COLO668 (cell line): ENCODE results near the gene PKNOX2.

Experiments used
- DNase-seq: peaks from one replicate; lab custom pipeline; 2025; ENCODE audit not compliant: unreplicated experiment; lab: John Stamatoyannopoulos, UW

PKNOX2 gene

GRCh38 chr11:125429807-125430678 lies 265.5 kb downstream of the PKNOX2 start:
- no peak for DNase-seq

- no peak for DNase-seq
Measured at GRCh38 chr11:125431009-125431408, 266.5 kb downstream of the PKNOX2 start.

GRCh38 chr11:125431481-125431880 lies 266.9 kb downstream of the PKNOX2 start:
- DNase-seq, result no peak

DNA sequence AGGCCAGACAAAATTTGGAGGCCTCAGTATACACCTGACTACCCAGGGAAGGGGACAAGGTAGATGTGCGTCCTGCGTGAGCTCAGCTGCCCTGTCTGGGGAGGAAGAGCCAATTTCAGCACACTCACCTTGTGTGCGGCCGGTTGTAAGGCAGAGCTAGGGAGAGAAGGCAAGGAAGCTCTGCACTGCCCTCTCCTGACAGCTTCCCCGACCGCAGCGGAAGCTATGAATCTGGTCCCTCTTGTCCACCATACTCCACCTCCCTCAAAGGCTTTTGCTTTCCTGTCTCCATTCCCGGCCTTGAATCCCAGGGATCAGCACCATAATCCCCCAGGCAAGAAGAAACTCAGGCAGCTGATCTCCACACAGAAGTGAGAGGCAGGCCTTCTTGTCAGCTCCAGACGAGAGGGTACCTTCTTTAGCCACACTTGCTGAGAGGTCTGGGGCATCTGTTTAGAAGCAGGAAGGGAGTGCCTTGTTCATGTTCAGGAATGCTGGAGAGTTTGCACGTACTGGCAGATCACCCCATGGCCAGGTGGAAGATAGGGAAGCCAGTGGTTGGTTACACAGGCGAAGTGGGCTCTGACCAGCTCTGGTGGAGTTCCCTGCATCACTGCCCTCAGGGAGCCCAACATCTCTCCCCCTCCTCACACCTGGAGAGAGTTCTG lies 269.0 kb downstream of the PKNOX2 start:
- peak; percentile 17 for DNase-seq

DNA sequence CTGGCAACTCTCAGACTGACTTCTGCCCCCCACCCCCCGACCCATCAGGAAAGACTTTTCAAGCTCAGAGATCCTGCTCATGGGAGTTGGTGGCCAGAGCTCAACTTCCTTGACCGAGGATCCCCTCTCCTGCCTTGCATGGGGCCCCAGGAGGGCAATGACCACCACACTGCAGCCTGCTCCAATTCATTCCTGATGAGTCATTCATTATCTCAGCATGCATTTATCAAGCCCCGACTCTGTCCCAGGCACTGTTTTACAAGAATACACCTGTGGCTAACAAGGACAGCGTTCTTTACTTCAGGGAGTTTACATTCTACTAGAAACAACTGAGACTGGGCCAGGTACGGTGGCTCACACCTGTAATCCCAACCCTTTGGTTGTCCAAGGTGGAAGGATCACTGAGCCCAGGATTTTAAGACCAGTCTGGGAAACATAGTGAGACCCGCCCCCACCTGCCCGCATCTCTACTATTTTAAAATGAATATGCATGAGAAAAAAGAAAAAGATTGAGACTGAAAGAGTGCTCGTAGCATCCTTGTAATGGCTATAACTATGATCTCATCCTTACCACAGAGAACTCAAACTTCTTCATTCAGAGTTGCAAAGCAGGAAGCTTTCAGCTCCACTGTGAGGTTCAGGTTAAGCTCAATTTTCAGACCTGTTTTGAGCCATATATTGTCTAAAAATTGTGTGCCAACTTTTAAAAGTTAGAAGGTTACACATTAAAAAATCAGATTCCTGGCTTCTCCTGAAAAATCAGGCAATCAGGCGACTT lies 271.1 kb downstream of the PKNOX2 start:
- no peak for DNase-seq

- no peak for DNase-seq
Measured at GRCh38 chr11:125441648-125442410, 277.3 kb downstream of the PKNOX2 start.

- DNase-seq, result no peak
Measured at GRCh38 chr11:125442946-125443345, 278.4 kb downstream of the PKNOX2 start.

DNA sequence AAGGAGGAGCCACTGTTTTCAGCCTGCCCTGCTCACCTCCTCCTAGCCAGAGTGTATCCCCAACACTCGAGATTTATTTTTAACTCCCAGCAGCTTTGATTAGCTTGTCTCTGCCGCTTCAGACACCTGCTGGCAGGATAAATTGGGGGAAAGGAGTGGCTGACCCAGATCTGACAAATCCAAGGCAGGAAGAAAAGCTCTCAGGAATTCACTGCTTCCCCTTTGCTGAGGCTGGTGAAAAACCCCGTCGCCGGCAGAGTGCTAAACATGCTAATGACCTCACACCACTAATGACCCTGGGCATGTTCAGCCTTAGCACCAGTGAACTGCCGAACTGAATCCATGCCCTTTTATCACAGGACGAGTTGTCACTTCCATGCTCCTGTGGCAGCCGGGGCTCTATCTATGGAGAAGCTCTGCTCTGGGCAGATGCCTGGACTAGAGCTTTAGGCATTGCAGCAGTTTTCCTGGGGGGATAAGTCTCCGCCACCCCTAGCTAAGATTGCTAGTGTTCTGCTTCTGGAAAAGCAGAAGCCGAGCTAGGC lies 279.3 kb downstream of the PKNOX2 start:
- no peak for DNase-seq

DNA sequence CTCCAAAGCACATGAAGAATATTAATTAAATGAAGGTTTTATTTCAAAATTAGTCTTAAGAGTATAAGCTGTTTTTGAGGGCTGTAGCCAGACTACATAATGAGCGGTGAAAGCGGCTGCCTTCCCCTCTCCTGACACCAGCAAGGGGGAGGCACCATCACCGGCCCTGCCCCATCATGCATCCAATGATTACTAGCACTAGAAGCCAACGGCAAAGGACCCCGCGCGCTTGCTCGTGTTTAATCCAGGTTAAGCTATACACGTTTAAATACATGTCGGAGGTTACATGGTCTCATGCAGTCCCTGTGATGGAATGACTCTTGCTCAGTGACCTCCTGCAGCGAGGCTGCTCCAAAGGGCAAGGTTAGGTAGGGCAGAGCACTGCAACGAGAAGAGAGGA lies 281.2 kb downstream of the PKNOX2 start:
- DNase-seq, result no peak

- DNase-seq, result no peak
Measured at GRCh38 chr11:125446279-125446678, 281.7 kb downstream of the PKNOX2 start.

- no peak for DNase-seq
Measured at GRCh38 chr11:125447721-125448120, 283.2 kb downstream of the PKNOX2 start.

DNA sequence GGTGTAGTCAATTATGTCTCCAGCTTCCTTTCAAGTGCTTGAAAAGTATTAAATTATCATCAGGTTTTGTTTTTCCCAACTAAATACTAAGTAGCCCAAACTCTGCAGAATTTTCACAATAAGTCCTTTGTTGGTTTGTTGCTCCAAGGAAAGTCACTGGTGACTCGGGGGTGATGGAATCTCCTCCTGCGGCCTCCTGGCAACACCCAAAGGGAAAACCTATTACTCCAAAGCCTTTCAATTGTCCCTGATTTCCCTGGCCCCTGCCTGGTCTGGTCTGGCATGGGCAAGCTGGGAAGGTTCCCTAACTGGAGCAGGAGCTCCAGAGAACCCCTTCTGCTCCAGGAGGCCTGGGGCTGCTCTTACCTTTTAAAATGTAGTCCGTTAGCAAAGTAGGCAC lies 283.6 kb downstream of the PKNOX2 start:
- DNase-seq, result no peak

- DNase-seq, result no peak
Measured at GRCh38 chr11:125449565-125449964, 285.0 kb downstream of the PKNOX2 start.

DNA sequence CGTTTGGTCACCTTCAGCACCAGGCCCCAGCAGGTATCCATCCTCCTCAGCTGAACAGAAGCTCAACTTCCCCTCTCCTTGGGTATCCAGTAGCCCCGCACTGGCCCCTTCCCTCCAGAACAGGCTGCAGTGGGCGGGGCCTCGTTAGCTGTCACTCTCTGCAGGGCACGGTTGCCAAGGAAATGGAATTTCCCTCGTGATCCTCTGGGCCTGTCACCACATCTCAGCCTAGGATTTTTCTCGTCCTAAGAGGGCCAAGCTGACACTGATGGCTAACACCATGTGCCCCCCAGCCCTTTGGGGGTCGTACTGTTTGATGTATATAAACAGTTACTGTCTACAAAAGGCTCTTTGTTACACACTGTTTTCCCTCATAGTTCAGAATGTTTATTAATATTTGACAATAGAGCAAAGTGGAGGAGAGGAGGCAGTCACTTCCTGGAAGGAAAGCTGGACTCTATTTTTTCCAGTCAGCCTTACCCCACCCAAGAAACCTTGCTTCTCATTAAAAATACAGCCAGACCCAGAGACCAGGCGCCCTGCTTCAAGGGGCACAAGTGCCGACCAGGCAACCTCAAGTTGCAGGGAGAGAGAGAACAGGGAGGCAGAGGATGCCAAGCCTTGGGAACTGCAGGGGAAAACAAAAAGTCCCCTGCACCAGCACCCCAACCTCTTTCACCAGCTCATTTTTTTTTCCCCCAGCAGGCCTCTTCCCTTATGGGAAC lies 287.0 kb downstream of the PKNOX2 start:
- DNase-seq, result no peak

GRCh38 chr11:125452125-125452470 lies 287.5 kb downstream of the PKNOX2 start:
- DNase-seq, result no peak

DNA sequence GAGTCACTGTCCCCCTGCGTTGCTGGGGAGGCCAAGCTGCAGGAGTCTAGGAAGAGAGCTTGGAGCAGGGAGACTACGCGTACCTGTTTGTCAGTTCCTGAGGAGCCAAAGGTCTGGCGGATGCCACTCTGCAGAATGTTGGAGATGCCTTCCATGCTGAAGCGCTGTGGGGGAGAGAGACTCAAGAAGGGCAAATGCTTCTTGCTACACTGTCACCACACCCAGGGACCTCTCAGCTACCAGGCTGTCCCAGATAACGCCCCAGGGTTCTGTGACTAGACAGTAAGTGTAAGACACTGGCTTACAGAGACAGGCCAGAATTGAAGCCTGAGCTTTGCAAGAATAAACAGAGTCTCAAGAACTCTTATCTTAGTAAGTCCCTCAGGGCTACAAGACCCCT lies 289.5 kb downstream of the PKNOX2 start:
- DNase-seq, result no peak

DNA sequence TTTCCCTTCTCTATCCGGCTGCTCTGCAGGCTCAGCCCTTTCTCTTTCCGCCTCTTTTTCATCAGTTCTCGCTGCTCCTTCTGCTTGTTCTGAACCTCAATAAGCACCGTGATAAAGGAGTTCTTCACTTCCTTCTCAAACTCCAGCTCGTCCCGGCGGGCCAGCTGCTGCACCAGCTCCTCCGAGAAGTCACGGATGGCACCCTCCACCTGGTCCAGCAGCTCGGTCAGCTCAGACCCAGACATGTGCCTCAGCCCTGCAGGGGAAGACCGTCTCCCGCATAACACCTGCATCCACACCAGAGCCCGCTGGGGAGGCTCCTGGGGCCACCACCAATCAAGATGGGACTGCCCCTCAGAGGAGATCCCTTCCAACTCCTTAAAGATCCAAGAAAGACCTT lies 291.3 kb downstream of the PKNOX2 start:
- DNase-seq, result no peak

DNA sequence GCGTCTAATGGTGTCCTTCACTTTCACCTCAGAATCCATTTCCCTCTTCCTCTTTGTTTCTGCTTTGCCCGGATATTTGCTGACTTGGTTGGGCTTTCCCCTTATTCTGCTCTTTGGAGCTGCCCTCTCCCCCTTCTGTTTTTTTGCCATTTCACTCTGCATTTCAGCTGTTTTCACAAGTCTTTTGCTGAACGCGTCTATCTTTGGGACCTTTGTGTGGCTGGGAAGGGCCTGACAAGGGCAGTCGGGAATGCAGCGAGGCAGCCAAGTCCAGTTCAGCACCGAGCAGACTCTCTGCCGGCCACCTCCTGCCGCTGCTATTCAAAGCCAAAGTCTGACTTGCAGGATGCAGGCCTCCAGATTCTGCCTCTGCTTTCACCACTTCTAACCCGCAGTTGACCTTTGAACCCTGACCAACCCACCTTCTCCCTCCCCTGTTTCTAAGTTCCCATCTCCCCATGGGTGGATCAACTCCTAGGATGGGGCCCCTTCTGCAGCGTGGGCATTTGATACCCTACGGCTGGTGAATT lies 293.3 kb downstream of the PKNOX2 start:
- DNase-seq, result no peak

- no peak for DNase-seq
Measured at GRCh38 chr11:125460275-125460674, 295.7 kb downstream of the PKNOX2 start.
